ENCODE results near the gene P2RX3. TPM values are rescaled to one million over a fixed set of nuclear protein-coding genes. Genes with fewer than 3 reads are reported as not detected.

The P2RX3 gene
- total RNA-seq, 1 donor from 2014 or later = not detected

DNA sequence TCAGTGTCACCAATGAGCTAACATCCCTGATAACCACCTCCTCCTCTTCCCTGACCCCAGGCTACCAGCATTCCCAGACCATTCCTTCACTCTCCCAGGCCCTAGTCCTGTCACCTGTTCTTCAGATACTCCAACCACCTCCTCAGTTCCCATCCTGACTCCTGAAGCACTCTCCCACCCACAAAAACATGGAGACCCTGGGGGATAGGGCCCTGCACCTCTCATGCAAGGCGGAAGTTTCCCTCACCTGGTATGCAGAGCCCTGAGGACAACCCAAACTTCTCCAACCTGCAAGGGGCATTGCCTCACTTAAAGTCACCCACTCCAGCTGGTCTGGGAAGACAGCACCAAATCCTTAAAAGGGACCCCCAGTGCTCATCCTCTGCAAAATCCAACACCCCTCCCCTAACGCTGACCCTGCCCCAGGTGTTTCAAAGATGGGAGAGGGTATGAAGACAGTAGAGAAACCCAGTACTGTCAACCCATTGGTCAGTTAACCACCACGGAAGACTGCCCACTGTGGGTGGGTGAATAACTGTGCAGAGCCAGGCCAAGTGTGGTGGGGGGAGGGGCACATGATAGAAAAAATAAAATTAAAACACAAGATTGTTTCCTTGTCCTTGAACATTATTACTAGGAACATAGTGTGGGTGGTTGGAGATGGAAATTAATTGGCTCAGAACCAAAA, 14.8 kb upstream of the P2RX3 start:
- H3K4me2 ChIP-seq (ENCODE audit: low read length) = peak overlapping the region; percentile 99
- peak overlapping the region; percentile 95 for H3K4me3 Mint-ChIP-seq (ENCODE audit: unreplicated experiment)
- peak overlapping the region; percentile 97 for H3K27ac Mint-ChIP-seq (ENCODE audit: unreplicated experiment)
- peak overlapping the region; percentile 94 for H3K9ac ChIP-seq (ENCODE audit: low read length)
- FAIRE-seq = no peak
- H3K27me3 Mint-ChIP-seq (ENCODE audit: low read depth, unreplicated experiment) = no peaks in the 10 kb centered on the region
- H3K4me1 ChIP-seq (ENCODE audit: insufficient read depth, low read length) = peaks cover 42% of the 10 kb centered on the region
- peaks cover 46% of the 10 kb centered on the region for H3K79me2 ChIP-seq (ENCODE audit: insufficient read depth, low read length)
- H3K4me1 Mint-ChIP-seq (ENCODE audit: low read depth, unreplicated experiment) = peaks cover 40% of the 10 kb centered on the region
- H3K27me3 ChIP-seq (ENCODE audit: insufficient read depth, low read length) = no peaks in the 10 kb centered on the region
- peaks cover 26% of the 10 kb centered on the region for H3K36me3 Mint-ChIP-seq (ENCODE audit: low read depth, unreplicated experiment)
- no peaks in the 10 kb centered on the region for H3K9me3 ChIP-seq (ENCODE audit: insufficient read depth, low read depth, low read length)
- peak overlapping the region; percentile 77 for H3K4me3 ChIP-seq (ENCODE audit: insufficient read depth, low read depth, low read length)
- peak; percentile 18 for DNase-seq (ENCODE audit: low read depth)
- H3K9me3 Mint-ChIP-seq (ENCODE audit: unreplicated experiment) = no peaks in the 10 kb centered on the region
- peaks cover 41% of the 10 kb centered on the region for H4K20me1 ChIP-seq (ENCODE audit: insufficient read depth, low read length)
- no peak for TF ChIP-seq EZH2 (IDR thresholded peaks at IDR 0.05; ENCODE audit: insufficient read depth, low read length)
- TF ChIP-seq, protein P1, sequence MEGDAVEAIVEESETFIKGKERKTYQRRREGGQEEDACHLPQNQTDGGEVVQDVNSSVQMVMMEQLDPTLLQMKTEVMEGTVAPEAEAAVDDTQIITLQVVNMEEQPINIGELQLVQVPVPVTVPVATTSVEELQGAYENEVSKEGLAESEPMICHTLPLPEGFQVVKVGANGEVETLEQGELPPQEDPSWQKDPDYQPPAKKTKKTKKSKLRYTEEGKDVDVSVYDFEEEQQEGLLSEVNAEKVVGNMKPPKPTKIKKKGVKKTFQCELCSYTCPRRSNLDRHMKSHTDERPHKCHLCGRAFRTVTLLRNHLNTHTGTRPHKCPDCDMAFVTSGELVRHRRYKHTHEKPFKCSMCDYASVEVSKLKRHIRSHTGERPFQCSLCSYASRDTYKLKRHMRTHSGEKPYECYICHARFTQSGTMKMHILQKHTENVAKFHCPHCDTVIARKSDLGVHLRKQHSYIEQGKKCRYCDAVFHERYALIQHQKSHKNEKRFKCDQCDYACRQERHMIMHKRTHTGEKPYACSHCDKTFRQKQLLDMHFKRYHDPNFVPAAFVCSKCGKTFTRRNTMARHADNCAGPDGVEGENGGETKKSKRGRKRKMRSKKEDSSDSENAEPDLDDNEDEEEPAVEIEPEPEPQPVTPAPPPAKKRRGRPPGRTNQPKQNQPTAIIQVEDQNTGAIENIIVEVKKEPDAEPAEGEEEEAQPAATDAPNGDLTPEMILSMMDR (IDR thresholded peaks at IDR 0.05; ENCODE audit: insufficient read depth, low read depth, low read length) = no peak
- peak overlapping the region; percentile 90 for H3K27ac ChIP-seq (ENCODE audit: low read depth, low read length)
- H2AFZ ChIP-seq (ENCODE audit: low read depth, low read length) = no peak overlapping the region
- peaks cover 17% of the 10 kb centered on the region for H3K36me3 ChIP-seq (ENCODE audit: insufficient read depth, low read length)

DNA sequence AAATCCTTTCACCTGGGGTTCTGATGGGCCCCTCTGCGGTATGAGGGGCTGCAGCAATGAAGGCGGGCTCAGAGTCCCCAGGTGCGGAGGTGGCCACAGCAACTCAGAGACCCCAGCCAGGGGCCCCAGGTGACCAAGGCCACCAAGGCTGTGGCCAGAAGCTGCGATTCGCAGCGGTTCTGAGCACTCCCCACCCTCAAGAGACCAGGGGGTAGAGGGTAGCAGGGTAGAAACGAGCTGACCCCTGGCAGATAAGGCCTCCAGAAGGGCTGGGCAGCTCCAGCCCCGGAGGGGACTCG, 14.3 kb upstream of the P2RX3 start:
- Histone ChIP-seq H4K20me1 (ENCODE audit: insufficient read depth, low read length) (peaks cover 37% of the 10 kb centered on the region), H3K4me2 (ENCODE audit: low read length) (peak overlapping the region; percentile 99), H3K4me3 (ENCODE audit: insufficient read depth, low read depth, low read length) (peak overlapping the region; percentile 77), H3K27ac (ENCODE audit: low read depth, low read length) (peak overlapping the region; percentile 90), H3K36me3 (ENCODE audit: insufficient read depth, low read length) (peaks cover 18% of the 10 kb centered on the region), H3K4me1 (ENCODE audit: insufficient read depth, low read length) (peaks cover 40% of the 10 kb centered on the region), H3K9me3 (ENCODE audit: insufficient read depth, low read depth, low read length) (no peaks in the 10 kb centered on the region), H3K79me2 (ENCODE audit: insufficient read depth, low read length) (peaks cover 42% of the 10 kb centered on the region), H2AFZ (ENCODE audit: low read depth, low read length) (no peak overlapping the region), H3K27me3 (ENCODE audit: insufficient read depth, low read length) (no peaks in the 10 kb centered on the region), H3K9ac (ENCODE audit: low read length) (peak overlapping the region; percentile 94)
- H3K27ac Mint-ChIP-seq (ENCODE audit: unreplicated experiment) = peak overlapping the region; percentile 97
- H3K36me3 Mint-ChIP-seq (ENCODE audit: low read depth, unreplicated experiment) = peaks cover 28% of the 10 kb centered on the region
- DNase-seq (ENCODE audit: low read depth) (no peak), FAIRE-seq (no peak)
- H3K27me3 Mint-ChIP-seq (ENCODE audit: low read depth, unreplicated experiment) = no peaks in the 10 kb centered on the region
- H3K4me1 Mint-ChIP-seq (ENCODE audit: low read depth, unreplicated experiment) = peaks cover 39% of the 10 kb centered on the region
- H3K9me3 Mint-ChIP-seq (ENCODE audit: unreplicated experiment) = no peaks in the 10 kb centered on the region
- TF ChIP-seq, protein P1 (IDR thresholded peaks at IDR 0.05; ENCODE audit: insufficient read depth, low read depth, low read length) = no peak
- TF ChIP-seq EZH2 (IDR thresholded peaks at IDR 0.05; ENCODE audit: insufficient read depth, low read length) = no peak
- peak overlapping the region; percentile 95 for H3K4me3 Mint-ChIP-seq (ENCODE audit: unreplicated experiment)

All from astrocyte (in vitro differentiated cells and primary cell).